Right lobe of liver (tissue), 4 donors: ENCODE data around the gene TSR3.

Source experiments
- CTCF ChIP-seq, 4 donors: fragments of 200-600 bp in 3 of 4; fragments of 450-650 bp in 1 of 4; IDR thresholded peaks; one replicate each; pipeline versions ENCODE4 v1.5.1 to v1.8.0; 2016 to 2022; ENCODE audit warnings: antibody characterized with exemption in 4 of 4, mild to moderate bottlenecking in 2 of 4
- POLR2A ChIP-seq: fragments of 450-650 bp; IDR thresholded peaks from one replicate; pipeline ENCODE4 v1.6.1; 2017; ENCODE audit warnings: antibody characterized with exemption, mild to moderate bottlenecking
- donor health status: DM: no; HTN: no; CAD: no.
- donor health status: DM: no; HTN: no; CAD: no.
- donor health status: DM: no; HTN: yes; CAD: no.

- TF ChIP-seq CTCF (IDR thresholded peaks at IDR 0.05) (no peak), POLR2A (no peak)
Observed at GRCh38 chr16:1311212-1311737, 40.4 kb downstream of the TSR3 start.
